SK-N-SH (cell line): ENCODE measurements around the gene MALAT1. TPM values are rescaled to one million over a fixed set of nuclear protein-coding genes. Genes with fewer than 3 reads are reported as not detected.

Experiments
- CTCF ChIA-PET: fragments of 300-600, 350-600 bp; formaldehyde crosslinking; extraction: SDS; loops from one replicate; lab custom pipeline; 2021; lab: Yijun Ruan, JAX
- POLR2A ChIA-PET: fragments of 350-600 bp; sonication (Branson Sonifier 250); formaldehyde crosslinking; extraction: SDS; loops from one replicate; lab custom pipeline; 2020; ENCODE audit warnings: antibody characterized with exemption, inconsistent platforms; lab: Yijun Ruan, JAX
- DNase-seq: peaks from one replicate; pipeline ENCODE4 v3.0.0; 2012
- H2AFZ ChIP-seq: fragments of 200-600 bp; sonication (generic); 2 replicates; pipeline ENCODE4 v1.8.1; 2016; ENCODE audit warnings: antibody characterized with exemption, mild to moderate bottlenecking, low read depth
- H3F3A ChIP-seq: fragments of 200-600 bp; sonication (generic); replicated peaks from 2 replicates; pipeline ENCODE3; 2016; ENCODE audit warnings: antibody characterized with exemption, mild to moderate bottlenecking; ENCODE audit not compliant: insufficient read depth
- H3K27ac ChIP-seq, 2 experiments: fragments of 200-500 bp in 1 of 2; fragments of 200-600 bp in 1 of 2; sonication (Bioruptor generic) in 1 of 2; sonication (generic), shearing (Covaris generic) in 1 of 2; 2 replicates each; pipeline versions ENCODE4 v1.5.1 to v1.6.1; 2014 to 2016; ENCODE audit warnings: low read depth in 2 of 2, inconsistent platforms in 1 of 2, low read length in 1 of 2, mild to moderate bottlenecking in 1 of 2, mixed read lengths in 1 of 2
- H3K27me3 ChIP-seq: fragments of 200-600 bp; sonication (generic), shearing (Covaris generic); 2 replicates; pipeline ENCODE4 v1.6.1; 2016; ENCODE audit warnings: mixed run types; ENCODE audit not compliant: insufficient read depth
- H3K36me3 ChIP-seq, 2 experiments: fragments of 200-500 bp in 1 of 2; fragments of 200-600 bp in 1 of 2; sonication (Bioruptor generic) in 1 of 2; sonication (generic) in 1 of 2; replicated peaks in 1 of 2; 2 replicates each; pipeline versions ENCODE3 to v1.5.1; 2014 to 2016; ENCODE audit warnings: low read length in 1 of 2, mild to moderate bottlenecking in 1 of 2; ENCODE audit not compliant: insufficient read depth in 2 of 2, control insufficient read depth in 1 of 2
- H3K4me1 ChIP-seq, 2 experiments: fragments of 200-500 bp in 1 of 2; fragments of 200-600 bp in 1 of 2; sonication (Bioruptor generic) in 1 of 2; sonication (generic), shearing (Covaris generic) in 1 of 2; 2 replicates each; pipeline versions ENCODE4 v1.5.1 to v1.6.1; 2014 to 2016; ENCODE audit warnings: low read depth in 1 of 2, low read length in 1 of 2, mixed run types in 1 of 2; ENCODE audit not compliant: insufficient read depth in 2 of 2, control insufficient read depth in 1 of 2
- H3K4me2 ChIP-seq: fragments of 200-600 bp; sonication (generic), shearing (Covaris generic); 2 replicates; pipeline ENCODE4 v1.6.1; 2017; ENCODE audit warnings: mixed run types
- H3K4me3 ChIP-seq, 2 experiments: fragments of 200-500 bp in 1 of 2; fragments of 200-600 bp in 1 of 2; sonication (Bioruptor generic) in 1 of 2; sonication (generic), shearing (Covaris generic) in 1 of 2; 2 replicates each; pipeline versions ENCODE4 v1.5.1 to v1.8.1; 2014 to 2016; ENCODE audit warnings: low read depth in 2 of 2, inconsistent platforms in 1 of 2, low read length in 1 of 2, mild to moderate bottlenecking in 1 of 2, mixed read lengths in 1 of 2, moderate library complexity in 1 of 2
- H3K79me2 ChIP-seq: fragments of 200-600 bp; sonication (generic); 2 replicates; pipeline ENCODE4 v1.8.1; 2017; ENCODE audit warnings: mild to moderate bottlenecking; ENCODE audit not compliant: insufficient read depth
- H3K9ac ChIP-seq: fragments of 200-600 bp; sonication (generic); 2 replicates; pipeline ENCODE4 v1.6.1; 2017; ENCODE audit warnings: mixed run types
- H3K9me2 ChIP-seq: fragments of 200-600 bp; sonication (generic); 2 replicates; pipeline ENCODE4 v1.6.1; 2017; ENCODE audit warnings: mixed run types
- H3K9me3 ChIP-seq: fragments of 200-600 bp; sonication (generic); 2 replicates; pipeline ENCODE4 v1.6.1; 2017; ENCODE audit warnings: mixed run types, mild to moderate bottlenecking, moderate library complexity
- H4K20me1 ChIP-seq: fragments of 200-600 bp; sonication (generic); 2 replicates; pipeline ENCODE4 v1.6.1; 2017; ENCODE audit warnings: mild to moderate bottlenecking, mixed run types; ENCODE audit not compliant: insufficient read depth
- IRF3 ChIP-seq: fragments of 150-350 bp; IDR thresholded peaks from 2 replicates; pipeline ENCODE4 v1.6.1; 2016; ENCODE audit warnings: mild to moderate bottlenecking, low read depth, low read length
- NRF1 ChIP-seq: IDR thresholded peaks from 2 replicates; pipeline ENCODE4 v1.6.1; 2012; ENCODE audit warnings: low read depth, mild to moderate bottlenecking, low read length
- RCOR1 ChIP-seq: fragments of 150-350 bp; IDR thresholded peaks from 2 replicates; pipeline ENCODE4 v1.6.1; 2017; ENCODE audit warnings: antibody characterized with exemption, low read length
- SIN3A ChIP-seq: IDR thresholded peaks from 2 replicates; pipeline ENCODE4 v1.6.1; 2012; ENCODE audit warnings: low read depth, mild to moderate bottlenecking, low read length, moderate library complexity, borderline replicate concordance
- SMC3 ChIP-seq: IDR thresholded peaks from 2 replicates; pipeline ENCODE4 v1.6.1; 2012; ENCODE audit warnings: low read depth, low read length, improper control_type of control experiment
- TEAD4 ChIP-seq: IDR thresholded peaks from 2 replicates; pipeline ENCODE4 v1.4.0; 2012; ENCODE audit warnings: mild to moderate bottlenecking, borderline replicate concordance; ENCODE audit not compliant: insufficient read depth
- USF1 ChIP-seq: IDR thresholded peaks from 2 replicates; pipeline ENCODE4 v1.4.0; 2012; ENCODE audit warnings: low read depth, borderline replicate concordance
- YY1 ChIP-seq: IDR thresholded peaks from 2 replicates; pipeline ENCODE4 v1.4.0; 2012; ENCODE audit warnings: low read depth, mild to moderate bottlenecking
- ZBTB33 ChIP-seq: IDR thresholded peaks from 2 replicates; pipeline ENCODE4 v1.4.0; 2012; ENCODE audit warnings: low read depth, borderline replicate concordance
- WGBS: methylation state at CpG from one replicate; pipeline ENCODE4 v1.1.6; 2017; ENCODE audit warnings: low lambda C conversion rate; 5-methylcytosine and 5-hydroxymethylcytosine counted together
- polyA plus RNA-seq, 3 experiments: library from polyadenylated mRNA; depleted of rRNA; stranded (reverse); fragments of >200 nt; gene quantifications; 2 replicates each; pipeline ENCODE4 v1.2.3, GENCODE V29; 2012
- TF ChIP-seq, protein P1 (sequence below): IDR thresholded peaks from 2 replicates; pipeline ENCODE4; 2012

The MALAT1 gene
- polyA plus RNA-seq, 1 of the 3 experiments (the other 2 are of a cell fraction): 285 TPM

GRCh38 chr11:65479184-65480145 lies 19.4 kb upstream of the MALAT1 start (continued):
- TF ChIP-seq NRF1 (no peak), IRF3 (no peak), YY1 (no peak), SMC3 (peak; percentile 53)
- TF ChIP-seq, protein P1, sequence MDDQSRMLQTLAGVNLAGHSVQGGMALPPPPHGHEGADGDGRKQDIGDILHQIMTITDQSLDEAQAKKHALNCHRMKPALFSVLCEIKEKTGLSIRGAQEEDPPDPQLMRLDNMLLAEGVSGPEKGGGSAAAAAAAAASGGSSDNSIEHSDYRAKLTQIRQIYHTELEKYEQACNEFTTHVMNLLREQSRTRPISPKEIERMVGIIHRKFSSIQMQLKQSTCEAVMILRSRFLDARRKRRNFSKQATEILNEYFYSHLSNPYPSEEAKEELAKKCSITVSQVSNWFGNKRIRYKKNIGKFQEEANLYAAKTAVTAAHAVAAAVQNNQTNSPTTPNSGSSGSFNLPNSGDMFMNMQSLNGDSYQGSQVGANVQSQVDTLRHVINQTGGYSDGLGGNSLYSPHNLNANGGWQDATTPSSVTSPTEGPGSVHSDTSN: no peak

DNA sequence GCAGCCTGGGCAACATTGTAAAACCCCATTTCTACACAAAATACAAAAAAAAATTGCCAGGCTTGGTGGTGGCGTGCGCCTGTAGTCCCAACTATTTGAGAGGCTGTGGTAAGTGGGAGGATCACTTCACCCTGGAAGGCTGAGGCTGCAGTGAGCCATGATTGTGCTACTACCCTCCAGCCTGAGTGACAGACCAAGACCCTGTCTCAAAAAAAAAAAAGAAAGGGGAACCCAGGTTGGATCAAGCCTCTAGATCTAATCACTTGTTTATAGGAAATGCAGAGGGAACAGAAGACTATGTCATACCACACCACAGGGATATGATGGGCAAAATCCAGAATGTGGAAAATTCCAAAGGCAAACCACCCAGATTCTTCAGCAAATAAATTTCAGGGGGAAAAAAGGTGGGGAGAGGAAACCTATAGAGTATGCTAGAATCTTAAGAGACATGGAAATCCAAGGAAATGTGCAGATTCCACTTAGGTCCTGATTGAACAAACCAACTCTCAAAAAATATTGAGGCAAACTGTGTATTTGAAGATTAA lies 16.5 kb upstream of the MALAT1 start:
- H3K27ac ChIP-seq: peak overlapping the region; percentile 5 to 100; a peak in 3 of 4 replicates
- H3K9ac ChIP-seq: peak overlapping the region; percentile 99; the same call in 1 of the 2 replicates
- H3K4me2 ChIP-seq: peak overlapping the region; percentile 76; the same call in 1 of the 2 replicates
- ChIA-PET CTCF (interaction anchor here (0.6 to 7.5 kb wide), 4 partner anchors 16 to 40 kb away, joined by 3 to 78 read pairs (median 3); partner anchors contain the start of gene MALAT1), POLR2A (interaction anchor here (10.5 to 13.9 kb wide), 2 partner anchors 16 to 20 kb away, joined by 283 to 591 read pairs; partner anchors contain the start of gene MALAT1)
- no peaks in the 10 kb centered on the region for H3K27me3 ChIP-seq
- H3F3A ChIP-seq: peaks cover 66% of the 10 kb centered on the region
- H3K4me3 ChIP-seq: no peak overlapping the region
- WGBS: 100% methylated on average over 2 of the region's 2 CpGs
- no peak overlapping the region for H2AFZ ChIP-seq
- H3K9me2 ChIP-seq: no peaks in the 10 kb centered on the region
- no peak for DNase-seq
- TF ChIP-seq SIN3A (no peak), ZBTB33 (no peak), USF1 (no peak), RCOR1 (no peak), TEAD4 (no peak)
- TF ChIP-seq, all 33 proteins: peak for 0
- Histone ChIP-seq H3K9me3 (no peaks in the 10 kb centered on the region), H3K36me3 (no peaks in the 10 kb centered on the region), H3K4me1 (peaks cover 47 to 53% of the 10 kb centered on the region in 2 experiments), H4K20me1 (no peaks in the 10 kb centered on the region), H3K79me2 (peaks cover 85% of the 10 kb centered on the region)
